ENCODE data around the gene CLN6. TPM values are rescaled to one million over a fixed set of nuclear protein-coding genes. Genes with fewer than 3 reads are reported as not detected.
A peak's percentile ranks its signal among the peaks of the same experiment; 100 is the strongest.
"Not testable (repeated sequence)": the region's sequence is repeated elsewhere in the genome, so short reads cannot be mapped to it uniquely, and the experiment has no call there.

Gene CLN6
- total RNA-seq, 1 donor from 2014 or later: 95.3 TPM

GRCh38 chr15:68227643-68228142, 1.8 kb downstream of the CLN6 start:
- Mint-ChIP-seq H3K27me3 (ENCODE audit: insufficient read depth) (no peaks in the 10 kb centered on the region), H3K4me3 (peak overlapping the region; percentile 87), H3K9me3 (no peaks in the 10 kb centered on the region), H3K27ac (no peak overlapping the region), H3K4me1 (ENCODE audit: low read depth) (peaks cover 47% of the 10 kb centered on the region), H3K36me3 (ENCODE audit: low read depth) (peaks cover 19% of the 10 kb centered on the region)
- DNase-seq (ENCODE audit: low spot score): no peak
- intact Hi-C loops (cut with micrococcal nuclease): loop anchor here (2.0 kb wide), 2 partner anchors 19 to 933 kb away; partner anchors contain the start of gene GLCE

- H3K4me1 Mint-ChIP-seq (ENCODE audit: low read depth): peaks cover 41% of the 10 kb centered on the region
- not testable (repeated sequence) for H3K27ac Mint-ChIP-seq; DNase-seq (ENCODE audit: low spot score)
These were observed 4.1 kb downstream of the CLN6 start for GRCh38 chr15:68225442-68225841.

GRCh38 chr15:68224546-68225250, 4.8 kb downstream of the CLN6 start:
- Mint-ChIP-seq H3K4me3 (peak overlapping the region; percentile 15), H3K4me1 (ENCODE audit: low read depth) (peaks cover 35% of the 10 kb centered on the region), H3K27me3 (ENCODE audit: insufficient read depth) (no peaks in the 10 kb centered on the region), H3K9me3 (no peaks in the 10 kb centered on the region), H3K27ac (no peak overlapping the region), H3K36me3 (ENCODE audit: low read depth) (peaks cover 19% of the 10 kb centered on the region)
- DNase-seq (ENCODE audit: low spot score): no peak
- intact Hi-C loops (cut with micrococcal nuclease): no loop called here

More at GRCh38 chr15:68225442-68225841, 4.1 kb downstream of the CLN6 start:
- Mint-ChIP-seq H3K36me3 (ENCODE audit: low read depth) (peaks cover 19% of the 10 kb centered on the region), H3K4me3 (peak overlapping the region; percentile 15)
- intact Hi-C loops (cut with micrococcal nuclease); H3K27me3 Mint-ChIP-seq (ENCODE audit: insufficient read depth); H3K9me3 Mint-ChIP-seq: not testable (repeated sequence)

- no peak for DNase-seq (ENCODE audit: low spot score)
- Mint-ChIP-seq H3K9me3 (no peaks in the 10 kb centered on the region), H3K36me3 (ENCODE audit: low read depth) (peaks cover 19% of the 10 kb centered on the region), H3K4me1 (ENCODE audit: low read depth) (peaks cover 34% of the 10 kb centered on the region), H3K4me3 (no peak overlapping the region), H3K27me3 (ENCODE audit: insufficient read depth) (no peaks in the 10 kb centered on the region), H3K27ac (no peak overlapping the region)
- intact Hi-C loops (cut with micrococcal nuclease): no loop called here
These were observed 5.4 kb downstream of the CLN6 start for GRCh38 chr15:68224108-68224507.

- H3K4me3 Mint-ChIP-seq: no peak overlapping the region
- H3K4me1 Mint-ChIP-seq (ENCODE audit: low read depth): peaks cover 27% of the 10 kb centered on the region
- intact Hi-C loops (cut with micrococcal nuclease): no loop called here
- no peak for DNase-seq (ENCODE audit: low spot score)
- no peaks in the 10 kb centered on the region for H3K9me3 Mint-ChIP-seq
- no peak overlapping the region for H3K27ac Mint-ChIP-seq
- no peaks in the 10 kb centered on the region for H3K27me3 Mint-ChIP-seq (ENCODE audit: insufficient read depth)
- peaks cover 11% of the 10 kb centered on the region for H3K36me3 Mint-ChIP-seq (ENCODE audit: low read depth)
These were observed 6.4 kb downstream of the CLN6 start for GRCh38 chr15:68223171-68223570.

GRCh38 chr15:68222432-68222743, 7.1 kb downstream of the CLN6 start:
- Mint-ChIP-seq H3K4me1 (ENCODE audit: low read depth) (peaks cover 19% of the 10 kb centered on the region), H3K36me3 (ENCODE audit: low read depth) (peaks cover 15% of the 10 kb centered on the region)
- intact Hi-C loops (cut with micrococcal nuclease); H3K27ac Mint-ChIP-seq; H3K9me3 Mint-ChIP-seq; DNase-seq (ENCODE audit: low spot score); H3K4me3 Mint-ChIP-seq; H3K27me3 Mint-ChIP-seq (ENCODE audit: insufficient read depth): not testable (repeated sequence)

- intact Hi-C loops (cut with micrococcal nuclease); DNase-seq (ENCODE audit: low spot score): not testable (repeated sequence)
- H3K4me1 Mint-ChIP-seq (ENCODE audit: low read depth): peaks cover 17% of the 10 kb centered on the region
These were observed 7.7 kb downstream of the CLN6 start for GRCh38 chr15:68221530-68222431.

GRCh38 chr15:68220967-68221366, 8.6 kb downstream of the CLN6 start:
- H3K9me3 Mint-ChIP-seq: no peaks in the 10 kb centered on the region
- H3K4me3 Mint-ChIP-seq: no peak overlapping the region
- peaks cover 16% of the 10 kb centered on the region for H3K36me3 Mint-ChIP-seq (ENCODE audit: low read depth)
- H3K27ac Mint-ChIP-seq: no peak overlapping the region
- intact Hi-C loops (cut with micrococcal nuclease): no loop called here
- H3K27me3 Mint-ChIP-seq (ENCODE audit: insufficient read depth): no peaks in the 10 kb centered on the region
- H3K4me1 Mint-ChIP-seq (ENCODE audit: low read depth): peaks cover 17% of the 10 kb centered on the region
- no peak for DNase-seq (ENCODE audit: low spot score)

More at GRCh38 chr15:68221530-68222431, 7.7 kb downstream of the CLN6 start:
- peaks cover 15% of the 10 kb centered on the region for H3K36me3 Mint-ChIP-seq (ENCODE audit: low read depth)
- not testable (repeated sequence) for H3K27me3 Mint-ChIP-seq (ENCODE audit: insufficient read depth); H3K4me3 Mint-ChIP-seq; H3K9me3 Mint-ChIP-seq; H3K27ac Mint-ChIP-seq

- Mint-ChIP-seq H3K36me3 (ENCODE audit: low read depth) (peaks cover 16% of the 10 kb centered on the region), H3K27me3 (ENCODE audit: insufficient read depth) (no peaks in the 10 kb centered on the region), H3K9me3 (no peaks in the 10 kb centered on the region), H3K4me3 (no peak overlapping the region), H3K27ac (no peak overlapping the region), H3K4me1 (ENCODE audit: low read depth) (peaks cover 16% of the 10 kb centered on the region)
- no peak for DNase-seq (ENCODE audit: low spot score)
- intact Hi-C loops (cut with micrococcal nuclease): no loop called here
These were observed 9.0 kb downstream of the CLN6 start for GRCh38 chr15:68220489-68220888.

- Mint-ChIP-seq H3K4me1 (ENCODE audit: low read depth) (peaks cover 5% of the 10 kb centered on the region), H3K36me3 (ENCODE audit: low read depth) (peaks cover 10% of the 10 kb centered on the region), H3K4me3 (no peak overlapping the region), H3K27ac (no peak overlapping the region), H3K27me3 (ENCODE audit: insufficient read depth) (no peaks in the 10 kb centered on the region), H3K9me3 (no peaks in the 10 kb centered on the region)
- intact Hi-C loops (cut with micrococcal nuclease): no loop called here
- DNase-seq (ENCODE audit: low spot score): no peak
These were observed 10.4 kb downstream of the CLN6 start for GRCh38 chr15:68218847-68219798.

GRCh38 chr15:68218331-68218730, 11.2 kb downstream of the CLN6 start:
- intact Hi-C loops (cut with micrococcal nuclease): no loop called here
- DNase-seq (ENCODE audit: low spot score): no peak
- Mint-ChIP-seq H3K36me3 (ENCODE audit: low read depth) (peaks cover 10% of the 10 kb centered on the region), H3K27ac (no peak overlapping the region), H3K4me3 (no peak overlapping the region), H3K4me1 (ENCODE audit: low read depth) (peaks cover 5% of the 10 kb centered on the region), H3K9me3 (no peaks in the 10 kb centered on the region), H3K27me3 (ENCODE audit: insufficient read depth) (no peaks in the 10 kb centered on the region)

- Mint-ChIP-seq H3K27me3 (ENCODE audit: insufficient read depth) (no peaks in the 10 kb centered on the region), H3K27ac (no peak overlapping the region), H3K4me3 (no peak overlapping the region), H3K36me3 (ENCODE audit: low read depth) (peaks cover 6% of the 10 kb centered on the region), H3K4me1 (ENCODE audit: low read depth) (no peaks in the 10 kb centered on the region), H3K9me3 (no peaks in the 10 kb centered on the region)
- DNase-seq (ENCODE audit: low spot score): no peak
- intact Hi-C loops (cut with micrococcal nuclease): no loop called here
These were observed 12.2 kb downstream of the CLN6 start for GRCh38 chr15:68217341-68217740.

Data from activated T-helper 1 cell treated with anti-CD3 and anti-CD28 coated beads, Interleukin-12 subunit alpha, Interleukin-12 subunit beta, Interleukin-2, Interleukin-4 antibody, amounts not matched to agents 30 ng/mL and 10 ng/mL and 1 ng/mL, durations not matched to agents 14 hours and 24 hours and 36 hours (primary cell).